ENCODE results near the gene MXI1. TPM values are rescaled to one million over a fixed set of nuclear protein-coding genes. Genes with fewer than 3 reads are reported as not detected.

The MXI1 gene
- total and polyA plus RNA-seq, 2 of the 4 experiments (the other 2 are of a cell fraction): 7.2 to 11.8 TPM

GRCh38 chr10:110221044-110221720 is 13.8 kb downstream of the MXI1 start:
- dilution Hi-C loops (cut with HindIII; ENCODE audit: low sequenced_read_pairs, unreplicated experiment): no loop called here
- intact Hi-C loops (cut with micrococcal nuclease): loop anchor here (5.0 kb wide), 1 partner anchor 214 kb away; the partner anchor contains the start of gene ADD3
- Histone ChIP-seq H3K14ac (replicated peaks; ENCODE audit: low read depth, low read length) (no peak overlapping the region), H3K9ac (ENCODE audit: low read depth, low read length) (no peak overlapping the region), H3K9me1 (ENCODE audit: insufficient read depth, low read length) (no peaks in the 10 kb centered on the region), H3K4ac (ENCODE audit: low read depth, low read length) (no peak overlapping the region), H3K23ac (ENCODE audit: low read depth, low read length) (no peak overlapping the region), H3K27me3 (ENCODE audit: control insufficient read depth, insufficient read depth, low read length) (no peaks in the 10 kb centered on the region), H4K8ac (ENCODE audit: low read depth in 2 of 2, low read length in 2 of 2) (no peak overlapping the region), H4K5ac (ENCODE audit: low read depth, low read length) (no peak overlapping the region), H3K4me2 (ENCODE audit: low read depth, low read length) (peak overlapping the region; percentile 71), H2BK120ac (ENCODE audit: low read depth, low read length) (no peak overlapping the region), H2BK15ac (ENCODE audit: low read depth, low read length) (no peak overlapping the region), H2AFZ (replicated peaks; ENCODE audit: low read length, poor library complexity) (peak overlapping the region; percentile 87), H2BK20ac (ENCODE audit: low read depth, low read length) (no peak overlapping the region), H2AK9ac (replicated peaks; ENCODE audit: low read depth, low read length, poor library complexity) (no peak overlapping the region), H3K36me3 (ENCODE audit: control insufficient read depth, insufficient read depth, low read length) (no peaks in the 10 kb centered on the region), H3K18ac (ENCODE audit: low read depth, low read length) (no peak overlapping the region), H3K79me1 (ENCODE audit: low read depth in 1 of 2, low read length in 2 of 2) (peaks cover 0 to 2% of the 10 kb centered on the region in 2 experiments; a peak in 2 of 4 replicates), H2AK5ac (ENCODE audit: low read depth, low read length) (no peak overlapping the region), H3K4me3 (ENCODE audit: insufficient read depth, low read depth, low read length) (peak overlapping the region; percentile 46), H3K4me1 (ENCODE audit: control insufficient read depth, insufficient read depth, low read length) (peaks cover 18% of the 10 kb centered on the region), H3K56ac (ENCODE audit: extremely low read depth, insufficient read depth, low read length) (no peak overlapping the region), H4K20me1 (ENCODE audit: insufficient read depth, low read length) (peaks cover 2% of the 10 kb centered on the region), H3K9me3 (ENCODE audit: control insufficient read depth, insufficient read depth, low read length) (no peaks in the 10 kb centered on the region), H3K27ac (ENCODE audit: insufficient read depth, low read length) (peak overlapping the region; percentile 50; the same call in 1 of the 2 replicates), H4K91ac (ENCODE audit: insufficient read depth, low read depth, low read length) (no peak overlapping the region), H2BK5ac (ENCODE audit: low read depth, low read length, poor library complexity, severe bottlenecking) (peak overlapping the region; percentile 40)
- no peak for TF ChIP-seq RCOR1 (IDR thresholded peaks at IDR 0.05; ENCODE audit: insufficient replicate concordance, low read length)
- TF ChIP-seq ELK1 (IDR thresholded peaks at IDR 0.05; ENCODE audit: borderline replicate concordance, low read depth, low read length): no peak
- TF ChIP-seq CEBPB (IDR thresholded peaks at IDR 0.05; ENCODE audit: low read depth, low read length): no peak
- TF ChIP-seq POLR2A (IDR thresholded peaks at IDR 0.05; ENCODE audit: low read depth, low read length): no peak
- no peak for TF ChIP-seq USF2 (IDR thresholded peaks at IDR 0.05; ENCODE audit: low read depth, low read length)
- no peak for TF ChIP-seq CHD1 (IDR thresholded peaks at IDR 0.05; ENCODE audit: low read depth, low read length)
- TF ChIP-seq FOS (IDR thresholded peaks at IDR 0.05; ENCODE audit: low read depth, low read length): no peak
- TF ChIP-seq MAZ (IDR thresholded peaks at IDR 0.05; ENCODE audit: borderline replicate concordance, low read depth, low read length): no peak
- TF ChIP-seq BHLHE40 (IDR thresholded peaks at IDR 0.05; ENCODE audit: low read depth, low read length): no peak
- no peak for TF ChIP-seq CTCF (conservative IDR thresholded peaks at IDR 0.05; ENCODE audit: low read depth, low read length)
- no peak for TF ChIP-seq RAD21 (IDR thresholded peaks at IDR 0.05; ENCODE audit: low read length)
- in situ Hi-C loops (cut with MboI; ENCODE audit: low sequenced_read_pairs): loop anchor here (5.0 kb wide), 1 partner anchor 84 kb away; no protein-coding TSS in a partner anchor
- BruUV-seq (replicated peaks): no TSS peak
- no peak for ATAC-seq (ENCODE audit: low read depth)
- ChIA-PET CTCF (interaction anchor here (1.0 to 1.7 kb wide), 3 partner anchors 11 to 83 kb away, joined by 4 to 6 read pairs (median 6); no protein-coding TSS in a partner anchor), POLR2A (ENCODE audit: unreplicated experiment) (no interaction called here)
- WGBS, 2 experiments (ENCODE audit: extremely low coverage in 2 of 2, insufficient read length in 1 of 2): 100% methylated on average over 1 of the region's 4 CpGs; no CpG with 5 or more reads in 1 of the 2 experiments
- DNase-seq: no peak
